HepG2 (cell line): ENCODE measurements around the gene STK38L. TPM values are rescaled to one million over a fixed set of nuclear protein-coding genes. Genes with fewer than 3 reads are reported as not detected.

ENCODE experiments used
- ARID2 ChIP-seq: sonication (generic); formaldehyde crosslinking; IDR thresholded peaks from 2 replicates; pipeline ENCODE4 v1.8.1; 2022; ENCODE audit warnings: mild to moderate bottlenecking, missing genetic modification reagents, borderline replicate concordance
- DDIT3 ChIP-seq: sonication (generic); formaldehyde crosslinking; IDR thresholded peaks from 2 replicates; pipeline ENCODE4 v1.4.0; 2020; ENCODE audit warnings: mild to moderate bottlenecking, missing genetic modification reagents
- EZH2 ChIP-seq: conservative IDR thresholded peaks from 2 replicates; pipeline ENCODE4 v1.6.1; 2012; ENCODE audit warnings: mild to moderate bottlenecking, low read depth, low read length, moderate library complexity
- GATAD1 ChIP-seq: IDR thresholded peaks from 2 replicates; pipeline ENCODE4 v1.6.1; 2016; ENCODE audit warnings: missing genetic modification reagents, missing compliant biosample characterization
- IKZF1 ChIP-seq: fragments of 450-650 bp; IDR thresholded peaks from 2 replicates; pipeline ENCODE4 v1.7.1; 2016
- KLF6 ChIP-seq: IDR thresholded peaks from 2 replicates; pipeline ENCODE4 v1.8.0; 2016; ENCODE audit warnings: missing biosample characterization, missing genetic modification reagents
- MLLT10 ChIP-seq: sonication (generic); formaldehyde crosslinking; IDR thresholded peaks from 2 replicates; pipeline ENCODE4 v1.4.0; 2020; ENCODE audit warnings: missing genetic modification reagents
- MYC ChIP-seq: sonication (generic); formaldehyde crosslinking; IDR thresholded peaks from 2 replicates; pipeline ENCODE4 v1.9.0; 2021; ENCODE audit warnings: missing genetic modification reagents, borderline replicate concordance
- PPARG ChIP-seq: conservative IDR thresholded peaks from 2 replicates; pipeline ENCODE4 v1.6.1; 2016; ENCODE audit warnings: missing biosample characterization, missing genetic modification reagents
- RBM22 ChIP-seq: fragments of 200-400 bp; formaldehyde crosslinking; optimal IDR thresholded peaks from 2 replicates; pipeline ENCODE3; 2017; ENCODE audit warnings: mild to moderate bottlenecking, low read length, moderate library complexity
- RELA ChIP-seq: sonication (generic); formaldehyde crosslinking; IDR thresholded peaks from 2 replicates; pipeline ENCODE4 v1.4.0; 2020; ENCODE audit warnings: missing genetic modification reagents
- SIX4 ChIP-seq: sonication (generic); formaldehyde crosslinking; IDR thresholded peaks from 2 replicates; pipeline ENCODE4 v1.4.0; 2020; ENCODE audit warnings: missing genetic modification reagents
- SMARCC2 ChIP-seq: fragments of 450-650 bp; IDR thresholded peaks from 2 replicates; pipeline ENCODE4 v1.6.1; 2017; ENCODE audit warnings: antibody characterized with exemption, mild to moderate bottlenecking
- THAP9 ChIP-seq: sonication (generic); formaldehyde crosslinking; IDR thresholded peaks from 2 replicates; pipeline ENCODE4; 2020; ENCODE audit warnings: missing genetic modification reagents, mild to moderate bottlenecking, borderline replicate concordance
- TMF1 ChIP-seq: sonication (generic); formaldehyde crosslinking; IDR thresholded peaks from 2 replicates; pipeline ENCODE4 v1.8.1; 2022; ENCODE audit warnings: low read depth, missing genetic modification reagents
- ZBTB42 ChIP-seq: sonication (generic); formaldehyde crosslinking; IDR thresholded peaks from 2 replicates; pipeline ENCODE4 v1.5.0; 2020; ENCODE audit warnings: mild to moderate bottlenecking, missing genetic modification reagents
- ZC3H13 ChIP-seq: sonication (generic); formaldehyde crosslinking; IDR thresholded peaks from 2 replicates; pipeline ENCODE4 v1.8.1; 2023; ENCODE audit warnings: mild to moderate bottlenecking, missing genetic modification reagents, moderate library complexity
- ZFP62 ChIP-seq: sonication (generic); formaldehyde crosslinking; IDR thresholded peaks from 2 replicates; pipeline ENCODE4 v1.4.0; 2020; ENCODE audit warnings: missing genetic modification reagents
- ZKSCAN5 ChIP-seq: sonication (generic); formaldehyde crosslinking; IDR thresholded peaks from 2 replicates; pipeline ENCODE4 v1.5.1; 2020; ENCODE audit warnings: mild to moderate bottlenecking, missing genetic modification reagents
- ZNF292 ChIP-seq: sonication (generic); formaldehyde crosslinking; IDR thresholded peaks from 2 replicates; pipeline ENCODE4 v1.8.1; 2022; ENCODE audit warnings: mild to moderate bottlenecking, low read depth, missing genetic modification reagents, borderline replicate concordance
- ZNF891 ChIP-seq: sonication (generic); formaldehyde crosslinking; IDR thresholded peaks from 2 replicates; pipeline ENCODE4 v1.5.0; 2020; ENCODE audit warnings: mild to moderate bottlenecking, missing genetic modification reagents
- polyA plus RNA-seq, 8 experiments: library from polyadenylated mRNA; depleted of rRNA in 3 of 8; stranded (reverse) in 7 of 8; unstranded in 1 of 8; fragments of >200 nt; fragmentation: Illumina TruSeq in 4 of 8; extraction: Trizol in 4 of 8; gene quantifications; 2 replicates each; pipeline versions ENCODE4 v1.2.1 to v1.2.3, GENCODE V29; 2011 to 2016; ENCODE audit warnings: low read depth in 4 of 8, missing spikeins in 1 of 8, mixed read lengths in 1 of 8; ENCODE audit not compliant: insufficient read depth in 1 of 8
- total RNA-seq, 5 experiments: library from RNA; depleted of rRNA; stranded (reverse); fragments of >200 nt; fragmentation: Illumina TruSeq; extraction: Trizol; gene quantifications; 2 replicates each; pipeline ENCODE4 v1.2.3, GENCODE V29; 2016; ENCODE audit warnings: low read depth in 1 of 5
- TF ChIP-seq, protein P1 (sequence below): IDR thresholded peaks from 2 replicates; pipeline ENCODE4 v1.6.1; 2016
- TF ChIP-seq, protein P2 (sequence below): IDR thresholded peaks from 2 replicates; pipeline ENCODE4 v1.6.1; 2016; ENCODE audit warnings: missing compliant biosample characterization, missing genetic modification reagents, borderline replicate concordance
- TF ChIP-seq, protein P3 (sequence below): sonication (generic); formaldehyde crosslinking; IDR thresholded peaks from 2 replicates; pipeline ENCODE4 v1.8.1; 2023; ENCODE audit warnings: mild to moderate bottlenecking, inconsistent platforms, moderate library complexity, missing genetic modification reagents, borderline replicate concordance

The STK38L gene
- total and polyA plus RNA-seq, 2 of the 13 experiments (the other 11 are each of a cell fraction or from before 2014, with no cell fraction given), result 6.1 to 26.4 TPM

DNA sequence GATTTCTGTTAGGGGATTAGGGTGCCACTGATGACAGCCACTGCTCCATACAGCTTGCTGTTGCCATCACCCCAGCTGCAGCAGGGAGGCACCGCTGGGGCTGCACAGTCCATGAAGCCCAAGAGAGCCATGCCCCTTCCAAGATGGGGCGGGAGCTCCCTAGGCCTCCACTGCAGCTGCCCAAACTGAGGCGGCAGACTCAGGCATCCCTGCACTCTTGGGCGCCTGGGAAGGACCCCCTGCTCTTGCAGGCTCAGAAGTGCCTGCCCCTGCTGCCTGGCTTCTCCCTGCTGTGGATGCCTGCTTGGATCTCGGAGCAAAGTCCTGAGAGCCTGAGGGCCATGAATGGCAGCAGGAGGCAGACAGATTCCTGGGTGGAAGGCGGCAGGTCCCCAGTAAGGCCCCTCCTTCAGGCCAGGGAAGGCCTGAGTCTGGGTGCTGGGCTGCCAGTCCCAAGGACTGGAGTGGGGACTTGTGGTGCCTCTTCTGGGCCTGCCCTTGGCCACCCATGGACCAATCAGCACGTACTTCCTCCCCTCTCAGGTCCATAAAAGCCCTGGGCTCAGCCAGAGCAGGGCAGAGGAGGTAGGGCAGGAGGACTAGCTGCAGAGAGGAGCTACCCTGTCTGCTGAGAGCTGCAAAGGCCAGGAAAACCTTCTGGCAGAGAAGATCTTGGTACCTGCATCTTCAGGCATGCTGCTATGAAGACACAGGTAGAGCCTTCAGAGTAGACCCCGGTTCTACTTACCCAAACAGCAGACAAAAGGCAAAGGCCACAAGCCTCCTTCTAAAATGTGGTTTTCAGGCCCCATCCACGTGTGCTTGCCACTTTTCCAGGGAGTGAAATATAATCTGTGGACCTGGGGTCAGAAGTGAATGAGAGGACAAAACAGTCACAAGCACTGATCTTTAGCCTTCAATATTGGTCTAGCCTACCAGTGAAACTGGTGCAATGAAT lies 30.0 kb upstream of the STK38L start (continued):
- no peak for TF ChIP-seq ZC3H13 (CRISPR knock-in tag)
- peak; percentile 52 for TF ChIP-seq PPARG (CRISPR knock-in tag)
- TF ChIP-seq ZKSCAN5 (CRISPR knock-in tag), result no peak
- TF ChIP-seq, protein P1, sequence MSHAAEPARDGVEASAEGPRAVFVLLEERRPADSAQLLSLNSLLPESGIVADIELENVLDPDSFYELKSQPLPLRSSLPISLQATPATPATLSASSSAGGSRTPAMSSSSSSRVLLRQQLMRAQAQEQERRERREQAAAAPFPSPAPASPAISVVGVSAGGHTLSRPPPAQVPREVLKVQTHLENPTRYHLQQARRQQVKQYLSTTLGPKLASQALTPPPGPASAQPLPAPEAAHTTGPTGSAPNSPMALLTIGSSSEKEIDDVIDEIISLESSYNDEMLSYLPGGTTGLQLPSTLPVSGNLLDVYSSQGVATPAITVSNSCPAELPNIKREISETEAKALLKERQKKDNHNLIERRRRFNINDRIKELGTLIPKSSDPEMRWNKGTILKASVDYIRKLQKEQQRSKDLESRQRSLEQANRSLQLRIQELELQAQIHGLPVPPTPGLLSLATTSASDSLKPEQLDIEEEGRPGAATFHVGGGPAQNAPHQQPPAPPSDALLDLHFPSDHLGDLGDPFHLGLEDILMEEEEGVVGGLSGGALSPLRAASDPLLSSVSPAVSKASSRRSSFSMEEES (CRISPR knock-in tag), result peak; percentile 48; the same call in 1 of the 2 replicates
- TF ChIP-seq ZNF292 (CRISPR knock-in tag), result peak; percentile 53; the same call in 1 of the 2 replicates
- peak; percentile 90 for TF ChIP-seq MYC (CRISPR knock-in tag)
- no peak for TF ChIP-seq GATAD1 (CRISPR knock-in tag)
- TF ChIP-seq, protein P2, sequence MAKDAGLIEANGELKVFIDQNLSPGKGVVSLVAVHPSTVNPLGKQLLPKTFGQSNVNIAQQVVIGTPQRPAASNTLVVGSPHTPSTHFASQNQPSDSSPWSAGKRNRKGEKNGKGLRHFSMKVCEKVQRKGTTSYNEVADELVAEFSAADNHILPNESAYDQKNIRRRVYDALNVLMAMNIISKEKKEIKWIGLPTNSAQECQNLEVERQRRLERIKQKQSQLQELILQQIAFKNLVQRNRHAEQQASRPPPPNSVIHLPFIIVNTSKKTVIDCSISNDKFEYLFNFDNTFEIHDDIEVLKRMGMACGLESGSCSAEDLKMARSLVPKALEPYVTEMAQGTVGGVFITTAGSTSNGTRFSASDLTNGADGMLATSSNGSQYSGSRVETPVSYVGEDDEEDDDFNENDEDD, result no peak; the same call in 1 of the 2 replicates
- peak; percentile 39; the same call in 1 of the 2 replicates for TF ChIP-seq KLF6 (CRISPR knock-in tag)
- no peak for TF ChIP-seq RBM22
- TF ChIP-seq THAP9 (CRISPR knock-in tag), result peak; percentile 74
- peak; percentile 93 for TF ChIP-seq ZNF891 (CRISPR knock-in tag)
- no peak for TF ChIP-seq IKZF1
- TF ChIP-seq SIX4 (CRISPR knock-in tag), result no peak
- no peak for TF ChIP-seq ZBTB42
- no peak for TF ChIP-seq DDIT3
- no peak for TF ChIP-seq MLLT10
- no peak for TF ChIP-seq ZFP62
- TF ChIP-seq SMARCC2, result no peak
- TF ChIP-seq TMF1 (CRISPR knock-in tag), result peak; percentile 51; the same call in 1 of the 2 replicates
- no peak for TF ChIP-seq EZH2
- no peak for TF ChIP-seq RELA (CRISPR knock-in tag)
- TF ChIP-seq, protein P3, sequence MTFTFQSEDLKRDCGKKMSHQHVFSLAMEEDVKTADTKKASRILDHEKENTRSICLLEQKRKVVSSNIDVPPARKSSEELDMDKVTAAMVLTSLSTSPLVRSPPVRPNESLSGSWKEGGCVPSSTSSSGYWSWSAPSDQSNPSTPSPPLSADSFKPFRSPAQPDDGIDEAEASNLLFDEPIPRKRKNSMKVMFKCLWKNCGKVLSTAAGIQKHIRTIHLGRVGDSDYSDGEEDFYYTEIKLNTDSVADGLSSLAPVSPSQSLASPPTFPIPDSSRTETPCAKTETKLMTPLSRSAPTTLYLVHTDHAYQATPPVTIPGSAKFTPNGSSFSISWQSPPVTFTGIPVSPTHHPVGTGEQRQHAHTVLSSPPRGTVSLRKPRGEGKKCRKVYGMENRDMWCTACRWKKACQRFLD (CRISPR knock-in tag), result 0 out of 2 replicates have a peak, but pooled peaks have one; percentile 14
- no peak for TF ChIP-seq ARID2 (CRISPR knock-in tag)
